GM12878 (cell line): Measurements from ENCODE around the gene CTNNA2.

Experiments
- JUNB ChIP-seq: IDR thresholded peaks from 2 replicates; pipeline ENCODE4 v1.6.1; 2016; ENCODE audit warnings: antibody characterized with exemption, mild to moderate bottlenecking
- MEF2A ChIP-seq: IDR thresholded peaks from 2 replicates; pipeline ENCODE4 v1.6.1; 2011; ENCODE audit warnings: low read depth, mild to moderate bottlenecking, low read length, moderate library complexity; ENCODE audit not compliant: insufficient read depth
- ZZZ3 ChIP-seq: IDR thresholded peaks from 2 replicates; pipeline ENCODE4 v1.6.1; 2011; ENCODE audit warnings: low read depth; ENCODE audit not compliant: control insufficient read depth, insufficient read length
- TF ChIP-seq, protein P1 (sequence below), 3 experiments: IDR thresholded peaks in 2 of 3; conservative IDR thresholded peaks in 1 of 3; 2 replicates each; pipeline ENCODE4 v1.5.1; 2011; ENCODE audit warnings: low read depth in 3 of 3, low read length in 3 of 3, mild to moderate bottlenecking in 3 of 3, control low read depth in 2 of 3, moderate library complexity in 2 of 3, inconsistent platforms in 1 of 3, mixed read lengths in 1 of 3; ENCODE audit not compliant: control insufficient read depth in 2 of 3, insufficient read depth in 1 of 3; ENCODE audit errors: extremely low read depth in 1 of 3

DNA sequence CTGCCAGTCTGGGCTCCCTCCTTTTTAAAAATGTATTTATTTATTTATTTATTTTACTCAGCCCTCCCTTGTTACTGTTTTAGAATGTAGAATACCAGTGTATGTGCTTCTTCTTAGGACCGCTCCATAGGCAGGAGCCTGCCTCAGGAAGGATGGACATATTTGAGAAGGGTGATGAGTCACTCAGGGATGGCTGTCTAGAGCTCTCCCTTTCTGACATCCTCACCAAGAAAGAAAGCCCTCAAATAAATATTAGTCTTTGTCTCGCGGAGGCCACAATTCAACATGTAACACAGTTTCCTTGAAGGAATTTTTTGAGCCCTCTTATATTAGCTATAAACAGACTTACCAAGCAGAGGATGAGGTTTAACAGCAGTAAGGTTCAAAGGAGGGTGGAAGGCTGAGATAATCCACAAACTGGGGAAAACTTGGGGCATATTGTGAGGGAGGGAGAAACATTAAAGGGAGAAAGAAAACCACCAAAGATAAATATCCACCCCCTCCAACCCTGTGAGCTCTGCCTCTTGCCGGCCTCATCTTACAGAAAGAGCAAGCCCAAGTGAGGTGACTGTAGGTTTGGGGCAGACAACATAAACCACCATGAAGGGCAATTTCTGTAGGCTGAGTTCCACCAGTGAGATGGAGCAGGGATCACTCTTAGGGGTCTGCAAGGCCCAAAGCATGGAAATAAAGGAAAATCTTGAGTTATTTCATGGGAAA is 628.3 kb downstream of the CTNNA2 start:
- TF ChIP-seq, protein P1, sequence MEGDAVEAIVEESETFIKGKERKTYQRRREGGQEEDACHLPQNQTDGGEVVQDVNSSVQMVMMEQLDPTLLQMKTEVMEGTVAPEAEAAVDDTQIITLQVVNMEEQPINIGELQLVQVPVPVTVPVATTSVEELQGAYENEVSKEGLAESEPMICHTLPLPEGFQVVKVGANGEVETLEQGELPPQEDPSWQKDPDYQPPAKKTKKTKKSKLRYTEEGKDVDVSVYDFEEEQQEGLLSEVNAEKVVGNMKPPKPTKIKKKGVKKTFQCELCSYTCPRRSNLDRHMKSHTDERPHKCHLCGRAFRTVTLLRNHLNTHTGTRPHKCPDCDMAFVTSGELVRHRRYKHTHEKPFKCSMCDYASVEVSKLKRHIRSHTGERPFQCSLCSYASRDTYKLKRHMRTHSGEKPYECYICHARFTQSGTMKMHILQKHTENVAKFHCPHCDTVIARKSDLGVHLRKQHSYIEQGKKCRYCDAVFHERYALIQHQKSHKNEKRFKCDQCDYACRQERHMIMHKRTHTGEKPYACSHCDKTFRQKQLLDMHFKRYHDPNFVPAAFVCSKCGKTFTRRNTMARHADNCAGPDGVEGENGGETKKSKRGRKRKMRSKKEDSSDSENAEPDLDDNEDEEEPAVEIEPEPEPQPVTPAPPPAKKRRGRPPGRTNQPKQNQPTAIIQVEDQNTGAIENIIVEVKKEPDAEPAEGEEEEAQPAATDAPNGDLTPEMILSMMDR (IDR thresholded peaks at IDR 0.05 in 2 of 3, conservative IDR thresholded peaks at IDR 0.05 in 1 of 3; ENCODE audit: control insufficient read depth in 2 of 3, extremely low read depth in 1 of 3, insufficient read depth in 1 of 3, low read depth in 3 of 3, low read length in 3 of 3): no peak
- TF ChIP-seq MEF2A (no peak), JUNB (no peak), ZZZ3 (no peak)
